Measurements from ENCODE around the gene CD109. TPM values are rescaled to one million over a fixed set of nuclear protein-coding genes. Genes with fewer than 3 reads are reported as not detected.
"Not testable (repeated sequence)": the region's sequence is repeated elsewhere in the genome, so short reads cannot be mapped to it uniquely, and the experiment has no call there.

The CD109 gene
- total RNA-seq, 5 donors from 2014 or later (not counting 1 experiment from before 2014, with no cell fraction given): 0.59 to 1.0 (median 0.68) TPM

GRCh38 chr6:73667798-73668197 is 28.2 kb upstream of the CD109 start:
- Mint-ChIP-seq H3K27ac (no peak overlapping the region), H3K4me3 (no peak overlapping the region), H3K27me3 (peaks cover 31 to 40% of the 10 kb centered on the region in 2 donors), H3K36me3 (no peaks in the 10 kb centered on the region), H3K9me3 (no peaks in the 10 kb centered on the region), H3K4me1 (no peaks in the 10 kb centered on the region)
- Histone ChIP-seq H3K27me3 (replicated peaks in 1 of 2; ENCODE audit: control insufficient read depth in 2 of 2, extremely low read depth in 1 of 2, insufficient read depth in 2 of 2, low read length in 1 of 2) (peaks cover 0 to 7% of the 10 kb centered on the region in 2 experiments), H3K36me3 (ENCODE audit: control insufficient read depth in 2 of 2, extremely low read depth in 1 of 2, insufficient read depth in 1 of 2, low read length in 1 of 2) (no peaks in the 10 kb centered on the region), H3K27ac (ENCODE audit: low read length) (no peak overlapping the region), H3K9me3 (no peaks in the 10 kb centered on the region), H3K4me3 (ENCODE audit: control insufficient read depth in 1 of 2, extremely low read depth in 1 of 2, low read length in 1 of 2) (no peak overlapping the region), H3K4me1 (ENCODE audit: control insufficient read depth in 1 of 2, extremely low read depth in 1 of 2, insufficient read depth in 2 of 2, low read length in 2 of 2) (no peaks in the 10 kb centered on the region)
- WGBS (ENCODE audit: insufficient coverage): no CpG with 5 or more reads among the region's 1 CpG
- CTCF ChIA-PET: no interaction called here
- ATAC-seq (replicated peaks in 1 of 4) (no peak), DNase-seq (no peak)
- POLR2A ChIA-PET: no interaction called here

GRCh38 chr6:73669005-73669404 is 27.0 kb upstream of the CD109 start:
- Mint-ChIP-seq H3K27ac (no peak overlapping the region), H3K9me3 (no peaks in the 10 kb centered on the region), H3K27me3 (peaks cover 31 to 40% of the 10 kb centered on the region in 2 donors), H3K4me1 (no peaks in the 10 kb centered on the region), H3K4me3 (no peak overlapping the region), H3K36me3 (no peaks in the 10 kb centered on the region)
- no peak overlapping the region for H3K27ac ChIP-seq (ENCODE audit: low read length)
- no peak for ATAC-seq (replicated peaks in 1 of 4)
- H3K9me3 ChIP-seq: no peaks in the 10 kb centered on the region
- peaks cover 0 to 7% of the 10 kb centered on the region in 2 experiments for H3K27me3 ChIP-seq (replicated peaks in 1 of 2; ENCODE audit: control insufficient read depth in 2 of 2, extremely low read depth in 1 of 2, insufficient read depth in 2 of 2, low read length in 1 of 2)
- H3K4me1 ChIP-seq (ENCODE audit: control insufficient read depth in 1 of 2, extremely low read depth in 1 of 2, insufficient read depth in 2 of 2, low read length in 2 of 2): no peaks in the 10 kb centered on the region
- POLR2A ChIA-PET: no interaction called here
- no CpG with 5 or more reads among the region's 1 CpG for WGBS (ENCODE audit: insufficient coverage)
- CTCF ChIA-PET: no interaction called here
- no peaks in the 10 kb centered on the region for H3K36me3 ChIP-seq (ENCODE audit: control insufficient read depth in 2 of 2, extremely low read depth in 1 of 2, insufficient read depth in 1 of 2, low read length in 1 of 2)
- no peak overlapping the region for H3K4me3 ChIP-seq (ENCODE audit: control insufficient read depth in 1 of 2, extremely low read depth in 1 of 2, low read length in 1 of 2)
- DNase-seq: no peak

DNA sequence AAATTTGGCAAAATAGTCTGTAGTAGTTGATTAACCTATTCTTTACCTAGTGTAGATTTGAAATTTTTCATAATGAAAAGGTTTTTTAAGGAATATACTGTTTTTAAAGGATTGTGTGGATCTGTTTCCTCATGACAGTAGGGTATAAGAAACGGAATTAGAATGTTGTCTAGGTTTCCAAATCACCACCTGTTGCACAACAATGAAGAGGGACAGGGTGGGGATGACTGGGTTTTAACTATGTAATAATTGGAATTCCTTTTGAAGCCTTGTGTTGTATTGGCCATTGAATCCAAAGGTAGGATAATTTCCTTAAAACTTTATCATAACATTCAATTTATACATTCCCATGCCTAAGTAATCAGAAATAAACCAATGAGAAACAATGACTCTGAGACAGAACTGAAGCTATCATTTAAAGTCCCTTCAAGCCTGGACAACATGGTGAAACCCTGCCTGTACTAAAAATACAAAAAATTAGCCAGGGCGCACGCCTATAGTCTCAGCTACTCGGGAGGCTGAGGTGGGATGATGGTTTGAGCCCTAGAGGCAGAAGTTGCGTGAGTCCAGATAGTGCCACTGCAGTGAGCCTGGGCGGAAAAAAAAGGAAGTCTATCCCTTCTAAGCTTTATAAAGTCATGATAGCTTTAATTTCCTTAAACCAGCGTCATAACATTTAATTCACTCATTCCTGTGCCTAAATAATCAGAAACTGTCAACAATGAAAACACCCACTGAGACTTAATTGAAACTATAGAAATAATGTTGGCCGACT is 23.9 kb upstream of the CD109 start:
- no peaks in the 10 kb centered on the region for H3K4me1 ChIP-seq (ENCODE audit: control insufficient read depth in 1 of 2, extremely low read depth in 1 of 2, insufficient read depth in 2 of 2, low read length in 2 of 2)
- H3K36me3 ChIP-seq (ENCODE audit: control insufficient read depth in 2 of 2, extremely low read depth in 1 of 2, insufficient read depth in 1 of 2, low read length in 1 of 2): no peaks in the 10 kb centered on the region
- no peak for DNase-seq
- H3K27me3 ChIP-seq (replicated peaks in 1 of 2; ENCODE audit: control insufficient read depth in 2 of 2, extremely low read depth in 1 of 2, insufficient read depth in 2 of 2, low read length in 1 of 2): peaks cover 0 to 7% of the 10 kb centered on the region in 2 experiments
- H3K9me3 ChIP-seq: no peaks in the 10 kb centered on the region
- ATAC-seq (replicated peaks in 1 of 4): no peak
- Mint-ChIP-seq H3K4me1 (no peaks in the 10 kb centered on the region), H3K36me3 (no peaks in the 10 kb centered on the region), H3K27me3 (peaks cover 26 to 31% of the 10 kb centered on the region in 2 donors), H3K27ac (no peak overlapping the region), H3K9me3 (no peaks in the 10 kb centered on the region), H3K4me3 (no peak overlapping the region)
- ChIA-PET POLR2A (no interaction called here), CTCF (interaction anchor here in 1 of 2 donors (0.8 kb wide), 1 partner anchor 67 kb away, joined by 3 read pairs; no protein-coding TSS in a partner anchor)
- 73% methylated on average over 3 of the region's 8 CpGs for WGBS (ENCODE audit: insufficient coverage)
- H3K4me3 ChIP-seq (ENCODE audit: control insufficient read depth in 1 of 2, extremely low read depth in 1 of 2, low read length in 1 of 2): no peak overlapping the region
- no peak overlapping the region for H3K27ac ChIP-seq (ENCODE audit: low read length)

GRCh38 chr6:73675466-73676098 is 20.4 kb upstream of the CD109 start:
- no peaks in the 10 kb centered on the region for H3K4me1 ChIP-seq (ENCODE audit: control insufficient read depth in 1 of 2, extremely low read depth in 1 of 2, insufficient read depth in 2 of 2, low read length in 2 of 2)
- Mint-ChIP-seq H3K4me1 (no peaks in the 10 kb centered on the region), H3K9me3 (no peaks in the 10 kb centered on the region), H3K4me3 (no peak overlapping the region), H3K36me3 (no peaks in the 10 kb centered on the region), H3K27ac (no peak overlapping the region), H3K27me3 (peaks cover 15 to 18% of the 10 kb centered on the region in 2 donors)
- ATAC-seq (replicated peaks in 1 of 4) (peak; percentile 64 to 75 (median 68)), DNase-seq (peak in 33 of 35 experiments; percentile 8 to 78 (median 48))
- no peaks in the 10 kb centered on the region for H3K36me3 ChIP-seq (ENCODE audit: control insufficient read depth in 2 of 2, extremely low read depth in 1 of 2, insufficient read depth in 1 of 2, low read length in 1 of 2)
- H3K9me3 ChIP-seq: no peaks in the 10 kb centered on the region
- no peak overlapping the region for H3K4me3 ChIP-seq (ENCODE audit: control insufficient read depth in 1 of 2, extremely low read depth in 1 of 2, low read length in 1 of 2)
- no CpG with 5 or more reads among the region's 4 CpGs for WGBS (ENCODE audit: insufficient coverage)
- no peak overlapping the region for H3K27ac ChIP-seq (ENCODE audit: low read length)
- ChIA-PET POLR2A (no interaction called here), CTCF (interaction anchor here (0.5 to 2.8 kb wide), 12 partner anchors 9 to 1536 kb away, joined by 3 to 22 read pairs (median 4); no protein-coding TSS in a partner anchor)
- peaks cover 0 to 15% of the 10 kb centered on the region in 2 experiments for H3K27me3 ChIP-seq (replicated peaks in 1 of 2; ENCODE audit: control insufficient read depth in 2 of 2, extremely low read depth in 1 of 2, insufficient read depth in 2 of 2, low read length in 1 of 2)

DNA sequence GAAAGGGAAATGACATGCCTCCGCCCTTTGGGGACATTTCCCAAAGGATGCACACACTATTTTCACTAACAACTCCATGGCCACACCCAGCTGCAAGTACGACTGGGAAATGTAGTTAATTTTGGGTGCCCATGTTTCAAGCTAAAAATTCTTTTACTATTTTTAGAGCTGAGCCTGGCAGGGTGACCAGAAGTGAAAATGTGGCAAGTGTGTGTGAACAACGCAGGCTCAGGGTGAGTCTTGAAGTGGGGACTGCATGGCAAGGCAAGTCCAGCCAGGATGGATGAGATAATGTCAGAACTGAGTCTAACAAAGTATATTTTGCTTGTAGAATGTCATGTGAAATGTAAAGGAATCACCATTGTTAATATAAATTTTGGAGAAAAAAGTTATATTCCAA is 17.0 kb upstream of the CD109 start:
- H3K27me3 Mint-ChIP-seq: peaks cover 2 to 8% of the 10 kb centered on the region in 2 donors
- no peaks in the 10 kb centered on the region for H3K4me1 ChIP-seq (ENCODE audit: control insufficient read depth in 1 of 2, extremely low read depth in 1 of 2, insufficient read depth in 2 of 2, low read length in 2 of 2)
- no peaks in the 10 kb centered on the region for H3K9me3 ChIP-seq
- H3K27ac ChIP-seq (ENCODE audit: low read length): no peak overlapping the region
- H3K4me3 Mint-ChIP-seq: no peak overlapping the region
- WGBS (ENCODE audit: insufficient coverage): 63% methylated on average over 1 of the region's 3 CpGs
- ATAC-seq (replicated peaks in 1 of 4) (no peak), DNase-seq (no peak)
- ChIA-PET CTCF (interaction anchor here (0.6 to 0.7 kb wide), 4 partner anchors 10 to 1531 kb away, joined by 4 to 11 read pairs (median 5); no protein-coding TSS in a partner anchor), POLR2A (interaction anchor here in 1 of 2 donors (0.6 kb wide), 2 partner anchors 27 to 1582 kb away, joined by 3 to 5 read pairs; no protein-coding TSS in a partner anchor)
- no peaks in the 10 kb centered on the region for H3K36me3 Mint-ChIP-seq
- H3K4me3 ChIP-seq (ENCODE audit: control insufficient read depth in 1 of 2, extremely low read depth in 1 of 2, low read length in 1 of 2): no peak overlapping the region
- H3K9me3 Mint-ChIP-seq: peaks cover 5 to 13% (median 11%) of the 10 kb centered on the region in 3 donors
- H3K36me3 ChIP-seq (ENCODE audit: control insufficient read depth in 2 of 2, extremely low read depth in 1 of 2, insufficient read depth in 1 of 2, low read length in 1 of 2): no peaks in the 10 kb centered on the region
- H3K27ac Mint-ChIP-seq: no peak overlapping the region
- H3K4me1 Mint-ChIP-seq: no peaks in the 10 kb centered on the region
- peaks cover 0 to 13% of the 10 kb centered on the region in 2 experiments for H3K27me3 ChIP-seq (replicated peaks in 1 of 2; ENCODE audit: control insufficient read depth in 2 of 2, extremely low read depth in 1 of 2, insufficient read depth in 2 of 2, low read length in 1 of 2)

- DNase-seq; H3K36me3 Mint-ChIP-seq; H3K36me3 ChIP-seq (ENCODE audit: control insufficient read depth in 2 of 2, extremely low read depth in 1 of 2, insufficient read depth in 1 of 2, low read length in 1 of 2); H3K9me3 ChIP-seq; H3K27me3 Mint-ChIP-seq; H3K4me3 ChIP-seq (ENCODE audit: control insufficient read depth in 1 of 2, extremely low read depth in 1 of 2, low read length in 1 of 2); H3K4me1 ChIP-seq (ENCODE audit: control insufficient read depth in 1 of 2, extremely low read depth in 1 of 2, insufficient read depth in 2 of 2, low read length in 2 of 2); POLR2A ChIA-PET; H3K4me3 Mint-ChIP-seq; H3K27ac Mint-ChIP-seq; H3K4me1 Mint-ChIP-seq; ATAC-seq (replicated peaks in 1 of 4); H3K27ac ChIP-seq (ENCODE audit: low read length): not testable (repeated sequence)
- CTCF ChIA-PET: interaction anchor here in 1 of 2 donors (0.6 kb wide), 1 partner anchor 42 kb away, joined by 3 read pairs; no protein-coding TSS in a partner anchor
- WGBS (ENCODE audit: insufficient coverage): 80% methylated on average over 2 of the region's 5 CpGs
- H3K9me3 Mint-ChIP-seq: peaks cover 5 to 13% (median 11%) of the 10 kb centered on the region in 3 donors
- peaks cover 0 to 15% of the 10 kb centered on the region in 2 experiments for H3K27me3 ChIP-seq (replicated peaks in 1 of 2; ENCODE audit: control insufficient read depth in 2 of 2, extremely low read depth in 1 of 2, insufficient read depth in 2 of 2, low read length in 1 of 2)
These were observed 16.2 kb upstream of the CD109 start for GRCh38 chr6:73679846-73680245.
